Thyroid gland (tissue), 4 donors: Measurements from ENCODE around the gene LMTK2. TPM values are rescaled to one million over a fixed set of nuclear protein-coding genes. Genes with fewer than 3 reads are reported as not detected.

Experiments
- DNase-seq, 2 donors: peaks; one replicate each; pipeline ENCODE4 v3.0.0-alpha.2; 2019
- H3K27ac ChIP-seq, 3 donors: fragments of 200-600 bp; sonication (generic); 1 replicate in 2 of 3; 2 replicates in 1 of 3; pipeline ENCODE4 v1.5.1; 2016 to 2019; ENCODE audit warnings: mild to moderate bottlenecking in 1 of 3, moderate library complexity in 1 of 3
- H3K27me3 ChIP-seq: fragments of 200-600 bp; sonication (generic); one replicate; pipeline ENCODE4 v1.5.1; 2019
- H3K36me3 ChIP-seq, 2 donors: fragments of 200-600 bp; sonication (generic); one replicate each; pipeline ENCODE4 v1.5.1; 2016 to 2019
- H3K4me1 ChIP-seq, 2 donors: fragments of 200-600 bp; sonication (generic); one replicate each; pipeline ENCODE4 v1.5.1; 2017 to 2019
- H3K4me3 ChIP-seq, 3 donors: fragments of 200-600 bp; sonication (generic); replicated peaks in 1 of 3; 1 replicate in 2 of 3; 2 replicates in 1 of 3; pipeline ENCODE4 v1.5.1; 2016; ENCODE audit warnings: mild to moderate bottlenecking in 1 of 3
- H3K9me3 ChIP-seq: fragments of 200-600 bp; sonication (generic); one replicate; pipeline ENCODE4 v1.5.1; 2017
- POLR2A ChIP-seq, 2 donors: fragments of 450-650 bp; IDR thresholded peaks; one replicate each; pipeline ENCODE4 v1.6.1; 2017; ENCODE audit warnings: antibody characterized with exemption in 2 of 2, mild to moderate bottlenecking in 2 of 2, moderate library complexity in 1 of 2
- WGBS, 2 donors: methylation state at CpG; one replicate each; pipeline ENCODE4 v1.1.5; 2017; 5-methylcytosine and 5-hydroxymethylcytosine counted together
- intact Hi-C: fragments of 100-400 bp; cut with DNase I; formaldehyde crosslinking; loops from one replicate; pipeline ENCODE4 v1.15.1; 2023
- total RNA-seq, 4 donors: library from RNA; depleted of rRNA; stranded (reverse); fragments of >200 nt; gene quantifications; one replicate each; pipeline ENCODE4 v1.2.3, GENCODE V29; 2016
- TF ChIP-seq, protein P1 (sequence below), 6 experiments: fragments of 200-600 bp in 3 of 6; fragments of 450-650 bp in 3 of 6; sonication (generic) in 3 of 6; IDR thresholded peaks; one replicate each; pipeline ENCODE4 v1.5.1; 2016 to 2019; ENCODE audit warnings: antibody characterized with exemption in 6 of 6, mild to moderate bottlenecking in 2 of 6, inconsistent platforms in 1 of 6, moderate library complexity in 1 of 6

Gene LMTK2
- total RNA-seq, 4 donors from 2014 or later = 22.0 to 36.5 (median 26.6) TPM

DNA sequence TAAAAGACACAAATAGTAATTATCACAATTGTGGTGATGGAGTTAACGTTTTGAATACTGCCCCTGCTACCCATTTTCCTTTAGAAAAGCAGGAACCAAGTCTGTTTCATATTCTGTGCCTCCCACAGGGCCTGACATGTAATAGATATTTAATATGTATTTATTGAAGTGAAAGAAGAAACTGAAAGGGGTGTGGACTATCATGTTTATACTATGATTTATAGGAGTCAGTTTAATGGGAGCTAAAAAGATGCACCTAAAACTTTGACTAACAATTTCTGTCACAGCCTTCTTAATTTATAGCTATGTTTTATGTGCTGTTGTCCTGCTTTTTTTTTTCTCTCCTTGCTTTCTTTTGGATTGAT, 80.5 kb downstream of the LMTK2 start:
- H3K4me3 ChIP-seq = no peak overlapping the region
- H3K36me3 ChIP-seq = peaks cover under 1 to 9% of the 10 kb centered on the region in 2 donors
- H3K4me1 ChIP-seq = no peaks in the 10 kb centered on the region
- no peaks in the 10 kb centered on the region for H3K9me3 ChIP-seq
- no peak overlapping the region for H3K27ac ChIP-seq
- DNase-seq = no peak
- H3K27me3 ChIP-seq = no peaks in the 10 kb centered on the region
- 65 to 79% methylated on average over 1 of the region's 1 CpG for WGBS, 2 donors
- TF ChIP-seq, protein P1, sequence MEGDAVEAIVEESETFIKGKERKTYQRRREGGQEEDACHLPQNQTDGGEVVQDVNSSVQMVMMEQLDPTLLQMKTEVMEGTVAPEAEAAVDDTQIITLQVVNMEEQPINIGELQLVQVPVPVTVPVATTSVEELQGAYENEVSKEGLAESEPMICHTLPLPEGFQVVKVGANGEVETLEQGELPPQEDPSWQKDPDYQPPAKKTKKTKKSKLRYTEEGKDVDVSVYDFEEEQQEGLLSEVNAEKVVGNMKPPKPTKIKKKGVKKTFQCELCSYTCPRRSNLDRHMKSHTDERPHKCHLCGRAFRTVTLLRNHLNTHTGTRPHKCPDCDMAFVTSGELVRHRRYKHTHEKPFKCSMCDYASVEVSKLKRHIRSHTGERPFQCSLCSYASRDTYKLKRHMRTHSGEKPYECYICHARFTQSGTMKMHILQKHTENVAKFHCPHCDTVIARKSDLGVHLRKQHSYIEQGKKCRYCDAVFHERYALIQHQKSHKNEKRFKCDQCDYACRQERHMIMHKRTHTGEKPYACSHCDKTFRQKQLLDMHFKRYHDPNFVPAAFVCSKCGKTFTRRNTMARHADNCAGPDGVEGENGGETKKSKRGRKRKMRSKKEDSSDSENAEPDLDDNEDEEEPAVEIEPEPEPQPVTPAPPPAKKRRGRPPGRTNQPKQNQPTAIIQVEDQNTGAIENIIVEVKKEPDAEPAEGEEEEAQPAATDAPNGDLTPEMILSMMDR (IDR thresholded peaks at IDR 0.05) = no peak
- no peak for TF ChIP-seq POLR2A (IDR thresholded peaks at IDR 0.05)
- intact Hi-C loops = no loop called here

DNA sequence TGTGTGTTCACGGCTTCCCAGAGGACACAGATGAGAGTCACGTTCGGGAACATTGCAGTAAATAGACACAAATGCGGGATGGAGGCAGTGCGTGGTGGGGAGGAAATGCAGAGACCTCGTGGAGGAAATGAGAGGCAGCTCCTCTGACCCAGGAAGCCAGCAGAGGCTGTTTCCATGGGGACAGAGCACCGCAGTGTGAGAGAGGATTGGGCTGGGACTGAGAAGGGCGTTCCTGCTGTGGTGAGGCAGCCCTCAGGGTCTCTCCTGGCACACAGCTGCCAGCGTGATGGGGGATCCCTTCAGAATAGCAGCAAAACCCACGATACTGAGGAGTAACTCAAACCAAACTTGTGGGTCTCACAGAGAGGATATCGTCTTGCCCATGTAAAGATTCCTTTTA, 82.9 kb downstream of the LMTK2 start:
- WGBS, 2 donors = 93 to 94% methylated on average over 11 of the region's 11 CpGs
- peaks cover 22 to 24% of the 10 kb centered on the region in 2 donors for H3K36me3 ChIP-seq
- H3K9me3 ChIP-seq = no peaks in the 10 kb centered on the region
- H3K27me3 ChIP-seq = no peaks in the 10 kb centered on the region
- H3K4me3 ChIP-seq = no peak overlapping the region
- DNase-seq = no peak
- TF ChIP-seq, protein P1 (IDR thresholded peaks at IDR 0.05) = no peak
- no peak for TF ChIP-seq POLR2A (IDR thresholded peaks at IDR 0.05)
- intact Hi-C loops = no loop called here
- no peaks in the 10 kb centered on the region for H3K4me1 ChIP-seq
- H3K27ac ChIP-seq = no peak overlapping the region

DNA sequence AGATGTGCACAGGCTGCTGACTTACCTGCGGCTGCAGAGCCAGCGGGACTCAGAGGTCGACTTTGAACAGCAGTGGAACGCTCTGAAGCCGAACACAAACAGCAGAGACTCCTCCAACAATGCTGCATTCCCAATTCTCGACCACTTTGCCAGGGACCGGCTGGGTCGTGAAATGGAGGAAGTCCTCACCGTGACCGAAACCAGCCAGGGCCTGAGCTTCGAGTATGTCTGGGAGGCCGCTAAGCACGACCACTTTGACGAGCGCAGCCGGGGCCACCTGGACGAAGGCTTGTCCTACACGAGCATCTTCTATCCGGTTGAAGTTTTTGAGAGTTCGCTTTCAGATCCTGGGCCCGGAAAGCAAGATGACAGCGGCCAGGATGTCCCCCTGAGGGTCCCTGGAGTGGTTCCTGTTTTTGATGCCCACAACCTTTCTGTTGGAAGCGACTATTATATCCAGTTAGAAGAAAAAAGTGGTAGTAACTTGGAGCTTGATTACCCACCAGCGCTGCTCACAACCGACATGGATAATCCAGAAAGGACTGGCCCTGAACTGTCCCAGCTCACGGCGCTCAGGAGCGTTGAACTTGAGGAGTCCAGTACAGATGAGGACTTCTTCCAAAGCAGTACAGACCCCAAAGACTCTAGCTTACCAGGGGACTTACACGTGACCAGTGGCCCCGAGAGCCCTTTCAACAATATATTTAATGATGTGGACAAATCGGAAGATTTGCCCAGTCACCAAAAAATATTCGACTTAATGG, 85.2 kb downstream of the LMTK2 start:
- no peak overlapping the region for H3K4me3 ChIP-seq
- H3K9me3 ChIP-seq = no peaks in the 10 kb centered on the region
- H3K27ac ChIP-seq = no peak overlapping the region
- no peaks in the 10 kb centered on the region for H3K27me3 ChIP-seq
- intact Hi-C loops = no loop called here
- no peaks in the 10 kb centered on the region for H3K4me1 ChIP-seq
- peaks cover 32 to 41% of the 10 kb centered on the region in 2 donors for H3K36me3 ChIP-seq
- TF ChIP-seq, protein P1 (IDR thresholded peaks at IDR 0.05) = no peak
- no peak for TF ChIP-seq POLR2A (IDR thresholded peaks at IDR 0.05)
- no peak for DNase-seq
- WGBS, 2 donors = 96 to 97% methylated on average over 32 of the region's 32 CpGs

DNA sequence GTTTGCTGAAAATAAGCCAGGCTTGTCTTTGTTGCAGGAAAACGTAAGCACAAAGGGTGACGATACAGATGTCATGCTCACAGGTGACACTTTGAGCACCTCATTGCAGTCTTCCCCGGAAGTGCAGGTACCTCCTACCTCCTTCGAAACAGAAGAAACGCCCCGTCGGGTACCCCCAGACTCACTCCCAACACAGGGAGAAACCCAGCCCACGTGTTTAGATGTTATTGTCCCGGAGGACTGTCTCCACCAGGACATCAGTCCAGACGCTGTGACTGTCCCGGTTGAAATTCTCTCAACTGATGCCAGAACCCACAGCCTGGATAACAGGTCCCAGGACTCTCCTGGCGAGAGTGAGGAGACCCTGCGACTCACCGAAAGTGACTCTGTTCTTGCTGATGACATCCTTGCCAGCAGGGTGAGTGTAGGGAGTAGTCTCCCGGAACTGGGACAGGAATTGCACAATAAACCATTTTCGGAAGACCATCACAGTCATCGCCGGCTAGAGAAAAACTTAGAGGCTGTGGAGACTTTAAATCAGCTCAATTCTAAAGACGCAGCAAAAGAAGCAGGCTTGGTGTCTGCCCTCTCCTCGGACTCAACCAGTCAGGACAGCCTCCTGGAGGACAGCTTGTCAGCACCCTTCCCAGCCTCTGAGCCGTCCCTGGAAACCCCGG, 86.3 kb downstream of the LMTK2 start:
- 87 to 95% methylated on average over 21 to 22 of the region's 22 CpGs for WGBS, 2 donors
- H3K27ac ChIP-seq = no peak overlapping the region
- no peaks in the 10 kb centered on the region for H3K4me1 ChIP-seq
- TF ChIP-seq, protein P1 (IDR thresholded peaks at IDR 0.05) = no peak
- no peak for TF ChIP-seq POLR2A (IDR thresholded peaks at IDR 0.05)
- H3K36me3 ChIP-seq = peaks cover 32 to 41% of the 10 kb centered on the region in 2 donors
- H3K27me3 ChIP-seq = no peaks in the 10 kb centered on the region
- no peak overlapping the region for H3K4me3 ChIP-seq
- intact Hi-C loops = no loop called here
- no peak for DNase-seq
- no peaks in the 10 kb centered on the region for H3K9me3 ChIP-seq
